Cortex of kidney (tissue), 1 donor: ENCODE measurements around the gene POTEF.
"Not testable (repeated sequence)": the region's sequence is repeated elsewhere in the genome, so short reads cannot be mapped to it uniquely, and the experiment has no call there.

Experiments used
- DNase-seq: peaks from one replicate; lab custom pipeline; 2025; lab: John Stamatoyannopoulos, UW

Gene POTEF

DNA sequence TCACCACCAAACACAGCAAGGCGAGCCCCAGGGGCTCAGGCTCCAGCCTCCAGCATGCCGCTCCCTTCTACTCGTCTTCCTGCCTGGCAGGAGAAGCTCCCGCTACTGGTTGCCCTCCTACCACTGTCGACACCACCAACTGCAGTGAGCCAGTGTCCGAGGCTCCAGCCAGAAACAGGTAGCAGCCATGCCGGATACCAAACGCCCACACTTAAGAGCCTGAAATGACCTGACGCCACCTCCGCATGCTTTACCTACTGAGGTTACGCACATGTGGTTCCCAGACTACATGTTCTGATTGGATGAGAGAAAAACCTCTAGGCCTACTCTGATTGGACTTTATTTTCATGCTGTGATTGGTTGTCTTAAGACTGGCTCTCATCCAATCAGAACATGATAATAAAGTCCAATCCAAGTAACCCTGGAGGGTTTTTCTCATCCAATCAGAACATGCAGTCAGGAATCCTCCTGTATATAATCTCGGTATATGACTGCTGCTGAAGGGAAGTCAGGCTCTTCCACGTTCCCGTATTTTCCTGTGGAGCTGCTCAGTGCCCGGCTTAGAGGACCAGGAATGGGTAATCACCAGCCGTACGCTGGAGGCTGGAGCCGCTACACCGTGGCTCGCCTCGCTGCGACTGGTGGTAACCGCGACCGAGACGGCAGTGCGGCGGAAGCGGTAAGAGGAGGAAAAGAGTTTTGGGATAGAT is at the start of gene POTEF:
POTEF (minus strand) TSS at position 103 of the 710 bp plus-strand sequence. CDS start 8,707 bp downstream, outside the sequence.
- not testable (repeated sequence) for DNase-seq

DNA sequence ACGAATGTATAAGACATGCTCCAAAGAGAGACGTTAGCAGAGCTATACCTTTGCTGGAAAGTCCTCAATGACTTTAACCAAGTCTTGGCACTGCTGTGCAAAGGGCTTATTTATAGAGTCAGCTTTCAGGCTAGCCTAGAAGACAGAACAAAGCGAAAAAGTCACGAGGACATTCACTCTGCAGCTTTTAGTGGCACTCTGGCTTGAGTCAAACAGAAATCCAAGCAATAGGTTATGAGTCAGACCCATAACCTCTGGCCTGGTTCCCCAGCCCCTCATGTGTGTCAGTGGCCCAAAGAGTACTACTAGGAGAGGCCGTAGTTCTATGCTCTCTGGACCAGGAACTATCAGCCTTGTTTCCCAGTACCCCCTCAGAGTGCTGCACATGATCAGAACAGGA is 45.8 kb upstream of the POTEF start:
- DNase-seq: not testable (repeated sequence)

DNA sequence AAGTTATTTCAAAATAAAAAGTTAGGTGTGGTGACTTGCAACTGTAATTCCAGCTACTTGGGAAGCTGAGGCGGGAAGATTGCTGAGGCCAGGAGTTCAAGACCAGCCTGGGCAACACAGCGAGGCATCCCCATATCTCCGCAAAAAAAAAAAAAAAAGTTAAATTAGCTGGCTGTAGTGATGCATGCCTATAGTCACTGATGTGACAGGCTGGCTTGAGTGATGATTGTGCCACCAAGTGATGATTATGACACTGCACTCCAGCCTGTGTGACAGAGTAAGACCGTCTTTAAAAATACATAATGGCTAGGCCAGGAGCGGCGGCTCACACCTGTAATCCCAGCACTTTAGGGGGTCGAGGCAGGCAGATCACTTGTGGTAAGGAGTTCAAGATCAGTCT is 40.9 kb upstream of the POTEF start:
- DNase-seq: no peak

DNA sequence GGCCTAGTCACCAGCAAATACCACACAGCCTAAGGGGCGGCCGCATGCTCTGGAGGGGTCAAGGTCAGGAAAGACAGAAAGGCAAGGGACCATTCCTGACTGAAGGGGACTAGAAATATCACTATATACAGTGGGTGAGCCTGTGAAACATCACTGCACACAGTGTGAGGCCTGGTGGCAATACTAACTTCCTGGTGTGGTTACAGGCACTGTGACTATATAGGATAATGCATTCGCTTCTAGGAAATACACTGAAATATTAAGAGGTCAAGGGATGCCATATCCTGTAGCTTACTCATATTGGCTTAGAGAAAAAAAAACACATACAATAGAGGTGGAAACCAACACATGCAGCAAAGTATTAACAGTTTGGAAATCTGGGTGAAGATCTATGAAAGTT is 40.1 kb upstream of the POTEF start:
- not testable (repeated sequence) for DNase-seq

DNA sequence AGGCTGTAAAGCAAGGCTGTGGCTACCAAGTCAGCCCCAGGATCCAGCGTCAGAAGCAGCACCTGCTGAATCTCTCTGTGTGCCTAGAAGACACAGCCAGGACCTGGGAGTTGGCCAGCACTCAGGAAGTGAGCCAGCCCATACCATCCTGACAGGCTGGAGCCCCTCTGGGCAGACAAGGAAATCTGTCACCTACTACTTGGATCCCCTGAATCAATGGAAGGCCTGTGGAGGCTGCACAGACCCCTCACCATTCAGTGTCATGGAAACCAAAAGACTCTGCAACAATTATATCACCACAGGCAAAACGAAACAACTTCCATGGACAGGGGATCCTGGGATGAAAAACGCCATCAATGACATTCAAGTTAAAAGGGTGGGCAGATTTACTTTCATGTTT is 37.6 kb upstream of the POTEF start:
- not testable (repeated sequence) for DNase-seq

DNA sequence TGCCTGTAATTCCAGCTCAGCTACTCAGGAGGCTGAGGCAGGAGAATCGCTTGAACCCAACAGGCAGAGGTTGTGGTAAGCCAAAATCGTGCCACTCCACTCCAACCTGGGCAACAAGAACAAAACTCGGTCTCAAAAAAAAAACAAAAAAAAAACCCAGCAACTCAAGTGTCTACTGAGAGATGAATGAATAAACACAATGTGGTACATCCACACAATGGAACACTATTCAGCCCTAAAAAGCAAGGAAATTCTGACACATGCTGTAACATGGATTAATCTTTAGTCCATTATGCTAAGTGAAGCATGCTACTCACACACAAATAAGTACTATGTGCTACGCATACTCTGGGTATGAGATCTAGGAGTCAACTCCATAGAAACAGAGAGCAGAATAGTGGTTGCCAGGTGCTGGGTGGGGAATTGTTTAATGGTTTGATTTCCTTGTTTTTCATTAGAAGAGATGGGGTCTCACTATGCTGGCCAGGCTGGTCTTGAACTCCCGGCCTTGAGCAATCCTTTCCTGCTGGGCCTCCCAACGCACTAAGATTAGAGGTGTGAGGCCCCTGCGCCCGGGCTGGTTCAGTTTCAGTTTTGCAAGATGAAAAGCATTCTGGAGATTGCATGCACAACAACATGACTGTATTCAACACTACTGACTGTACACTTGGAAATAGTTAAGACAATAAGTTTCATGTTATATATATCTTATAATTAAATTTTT is 36.4 kb upstream of the POTEF start:
- no peak for DNase-seq

DNA sequence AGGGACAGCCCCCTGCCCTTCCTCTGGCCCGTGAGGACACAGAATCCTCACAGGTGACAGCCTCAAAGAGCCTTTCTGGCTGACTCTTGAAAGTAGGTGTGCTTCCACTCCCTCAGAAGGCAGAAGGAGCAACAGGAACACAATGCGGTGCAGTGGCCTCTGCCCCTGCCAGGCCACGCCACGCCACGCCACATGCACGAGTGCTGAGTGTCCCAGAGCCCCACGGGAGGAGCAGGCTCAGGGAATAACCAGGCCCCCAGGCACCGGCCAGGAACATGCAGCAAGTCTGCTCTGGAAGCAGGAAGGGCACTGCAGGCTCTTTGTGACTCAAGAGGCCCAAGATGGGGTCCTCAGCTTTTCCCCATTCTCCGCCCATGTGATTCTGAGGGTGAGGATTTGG is 33.9 kb upstream of the POTEF start:
- DNase-seq: no peak

DNA sequence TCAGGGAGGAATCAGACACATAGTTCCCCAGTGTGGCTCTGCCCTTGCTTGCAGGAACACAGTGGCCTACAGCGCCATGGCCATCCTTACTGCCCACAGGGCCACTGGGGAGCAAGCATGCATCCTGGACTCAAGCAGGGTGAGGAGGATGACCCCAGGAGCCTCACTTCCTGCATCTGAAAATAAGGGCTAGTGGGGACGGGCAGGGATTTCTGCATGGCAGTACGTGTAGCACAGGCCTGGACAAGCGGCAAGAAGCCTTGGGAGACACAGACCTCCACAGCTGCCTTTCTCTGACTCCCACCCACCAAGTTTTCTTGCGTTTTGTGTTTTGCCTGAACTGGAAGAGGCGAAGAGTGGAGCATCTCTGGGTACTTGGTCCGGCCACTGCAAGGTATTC is 33.5 kb upstream of the POTEF start:
- DNase-seq: not testable (repeated sequence)

DNA sequence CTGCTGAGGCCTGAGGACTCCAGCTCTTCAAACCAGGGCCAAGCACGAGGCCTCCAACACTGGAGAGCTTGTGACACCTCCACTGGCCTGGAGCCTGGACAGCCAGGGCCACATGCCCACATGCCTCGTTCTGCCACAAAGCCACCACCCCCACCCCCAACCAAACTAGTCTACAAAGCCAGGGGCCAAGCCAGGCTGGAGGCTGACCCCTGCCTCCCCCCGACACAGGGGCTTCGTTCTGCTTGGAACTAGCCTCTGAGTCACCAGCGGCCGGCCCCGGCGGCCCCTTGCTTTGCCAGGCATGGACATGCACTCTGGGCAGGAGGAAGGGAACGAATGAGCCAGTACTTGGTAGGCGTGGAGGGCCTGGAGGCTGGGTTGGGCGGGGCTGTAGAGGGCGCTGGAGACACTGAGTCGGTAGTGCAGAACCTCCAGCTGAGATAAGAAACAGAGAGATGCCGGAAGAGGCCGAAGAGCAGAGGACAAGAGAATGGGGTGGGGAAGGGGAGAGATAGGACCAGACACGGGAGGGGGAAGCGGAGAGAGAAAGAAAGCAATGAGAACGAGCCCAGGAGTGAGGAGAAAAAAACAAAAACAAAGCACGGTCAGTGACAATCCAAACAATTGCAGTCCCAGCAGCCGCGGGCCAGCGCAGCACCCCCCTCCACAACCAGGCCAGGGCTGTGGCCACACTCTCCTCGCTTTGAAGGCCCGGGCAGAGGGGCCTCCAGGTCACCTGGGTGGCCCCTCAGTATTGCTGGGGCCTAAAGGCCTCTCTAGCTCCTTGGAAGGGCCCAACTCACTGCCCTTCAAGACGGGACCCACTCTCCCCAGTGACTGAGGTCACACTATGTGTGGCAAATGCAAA is 32.0 kb upstream of the POTEF start:
- DNase-seq: not testable (repeated sequence)

DNA sequence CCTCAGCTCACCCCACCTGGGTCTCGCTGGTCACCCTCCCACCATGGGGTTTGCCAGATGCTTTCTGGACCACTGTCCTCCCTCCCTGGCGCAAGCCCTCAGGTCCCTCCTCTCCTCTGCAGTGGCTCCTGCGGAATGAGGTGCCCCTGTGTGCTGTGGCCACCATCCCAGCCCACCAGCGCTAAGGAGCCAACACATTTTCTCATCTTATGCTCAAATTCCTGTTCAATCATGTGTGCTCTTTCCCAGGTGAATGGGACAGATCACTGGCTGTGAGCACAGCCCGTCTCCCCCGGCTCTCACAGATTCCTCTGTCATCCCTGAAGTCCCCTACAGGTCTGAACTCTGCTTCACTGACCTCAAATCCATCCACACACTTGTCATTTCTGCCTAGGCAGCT is 31.1 kb upstream of the POTEF start:
- DNase-seq: no peak

DNA sequence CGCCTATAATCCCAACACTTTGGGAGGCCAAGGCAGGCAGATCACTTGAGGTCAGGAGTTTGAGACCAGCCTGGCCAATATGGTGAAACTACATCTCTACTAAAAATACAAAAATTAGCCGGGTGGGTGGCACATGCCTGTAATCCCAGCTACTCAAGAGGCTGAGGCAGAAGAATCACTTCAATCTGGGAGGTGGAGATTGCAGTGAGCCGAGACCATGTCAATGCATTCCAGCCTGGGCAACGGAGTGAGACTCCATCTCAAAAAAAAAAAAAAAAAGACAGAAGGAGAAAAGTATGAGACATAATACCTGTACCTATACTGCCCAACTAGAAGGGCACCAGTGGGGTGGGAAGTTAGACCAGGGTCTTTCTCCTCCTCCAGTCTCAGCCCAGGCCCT is 30.4 kb upstream of the POTEF start:
- DNase-seq: not testable (repeated sequence)

DNA sequence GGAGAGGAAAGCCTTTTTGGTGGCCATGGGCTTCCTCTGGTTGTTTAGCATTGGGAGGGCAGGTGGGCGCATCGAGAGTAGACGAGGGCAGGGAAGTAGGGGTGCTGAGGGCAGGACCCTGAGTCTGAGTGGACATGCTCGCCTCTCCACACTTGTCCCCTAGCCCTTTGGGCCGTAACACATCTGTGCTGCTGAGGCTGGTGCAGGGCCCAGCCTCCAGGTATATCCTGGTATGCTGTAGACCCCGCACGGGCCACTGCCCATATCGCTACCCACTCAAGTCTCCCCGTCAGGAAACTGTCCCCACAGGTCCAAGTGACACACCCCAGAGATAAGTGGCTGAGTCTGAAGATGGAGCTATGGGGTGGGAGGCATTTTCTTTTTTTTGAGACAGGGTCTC is 29.6 kb upstream of the POTEF start:
- DNase-seq: no peak

DNA sequence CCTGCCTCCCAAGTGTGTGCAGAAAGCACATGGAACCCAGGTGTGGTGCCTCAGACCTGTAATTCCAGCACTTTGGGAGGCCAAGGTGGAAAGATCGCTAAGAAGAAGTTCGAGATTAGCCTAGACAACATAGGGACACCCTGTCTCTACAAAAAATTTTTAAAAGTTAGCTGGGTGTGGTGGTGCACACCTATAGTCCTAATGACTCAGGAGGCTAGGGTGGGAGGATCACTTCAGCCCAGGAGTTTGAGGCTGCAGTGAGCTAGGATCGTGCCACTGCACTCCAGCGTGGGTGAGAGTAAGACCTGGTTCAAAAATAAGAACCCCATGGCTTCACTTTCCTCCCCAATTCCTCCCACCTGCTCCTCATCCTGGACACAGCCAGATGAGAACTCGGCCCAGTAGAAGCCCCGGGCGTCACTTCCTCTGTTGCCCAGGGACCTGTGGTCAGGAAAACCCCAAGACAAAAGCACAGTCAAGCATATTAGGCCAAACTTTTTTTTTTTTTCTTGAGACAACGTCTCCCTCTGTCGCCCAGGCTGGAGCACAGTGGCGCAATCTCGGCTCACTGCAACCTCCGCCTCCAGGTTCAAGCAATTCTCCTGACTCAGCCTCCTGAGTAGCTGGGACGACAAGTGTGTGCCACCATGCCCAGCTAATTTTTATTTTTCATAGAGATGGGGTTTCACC is 28.9 kb upstream of the POTEF start:
- DNase-seq: not testable (repeated sequence)

DNA sequence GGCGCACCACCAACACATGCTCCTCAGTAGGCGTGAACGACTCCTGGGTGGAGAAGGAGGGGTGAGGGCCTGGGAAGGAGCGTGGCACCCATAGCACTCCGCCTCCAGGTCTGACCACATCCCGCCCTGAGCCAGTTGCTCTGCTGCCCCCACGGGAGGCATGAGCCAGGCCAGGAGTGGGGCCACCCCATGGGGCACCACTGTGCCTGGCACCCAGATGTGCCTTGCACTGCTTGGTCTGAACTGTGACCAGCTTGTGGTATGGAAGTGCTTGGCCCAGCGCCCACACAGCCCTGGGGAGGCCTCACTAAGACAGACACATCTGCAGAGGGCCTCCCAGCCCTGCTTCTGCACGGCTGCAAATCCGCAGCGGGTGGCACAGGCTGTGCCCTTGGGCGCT is 28.3 kb upstream of the POTEF start:
- DNase-seq: not testable (repeated sequence)

DNA sequence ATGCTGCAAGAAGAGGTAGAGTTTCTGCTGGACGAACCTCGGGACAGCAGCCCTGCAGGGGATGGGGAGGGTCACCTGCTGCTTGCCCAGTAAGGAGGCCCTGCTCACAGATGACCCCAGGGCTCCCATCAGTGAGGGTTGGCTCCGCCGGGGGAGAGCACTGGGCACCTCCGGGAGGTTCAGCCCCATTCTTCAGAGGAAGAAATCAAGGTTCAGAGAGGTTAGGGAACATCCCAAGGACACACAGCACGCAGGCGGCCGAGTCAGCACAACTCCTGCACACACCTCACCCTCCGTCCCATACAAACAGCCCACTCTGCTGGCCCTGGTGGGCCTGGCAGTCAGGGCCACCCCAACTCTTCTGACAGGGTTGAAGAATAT is 27.6 kb upstream of the POTEF start:
- DNase-seq: no peak

DNA sequence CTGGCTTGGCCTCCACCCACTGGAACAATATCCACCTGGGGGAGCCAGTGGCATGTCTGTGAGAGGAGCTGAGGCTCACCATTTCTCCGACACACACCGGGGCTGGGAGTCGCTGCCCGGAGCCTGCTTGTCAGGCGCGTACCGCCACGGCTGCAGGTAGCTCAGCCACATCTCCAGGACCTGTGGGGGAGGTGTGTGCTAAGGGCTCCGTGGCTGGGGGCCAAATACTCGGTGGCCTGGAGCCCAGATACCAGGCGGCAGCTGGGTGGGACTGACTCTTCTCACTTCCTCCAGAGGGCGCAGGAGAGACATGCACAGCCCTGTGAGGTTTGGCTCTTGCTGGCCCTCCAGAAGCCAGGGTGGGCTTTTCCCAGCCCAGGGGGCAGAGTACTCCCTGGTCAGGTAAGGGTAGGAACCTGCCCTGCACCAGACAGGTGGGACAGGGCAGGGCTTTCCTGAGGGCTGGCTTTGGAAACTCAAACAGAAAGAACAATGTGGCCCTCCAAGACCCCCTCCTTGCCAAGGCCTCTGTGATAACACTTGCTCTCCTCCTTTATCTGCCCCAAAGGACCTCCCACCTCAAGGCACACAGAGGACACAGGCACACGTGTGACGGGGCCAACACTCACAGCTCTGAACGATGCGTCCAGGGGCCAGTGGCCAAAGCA is 27.1 kb upstream of the POTEF start:
- not testable (repeated sequence) for DNase-seq

DNA sequence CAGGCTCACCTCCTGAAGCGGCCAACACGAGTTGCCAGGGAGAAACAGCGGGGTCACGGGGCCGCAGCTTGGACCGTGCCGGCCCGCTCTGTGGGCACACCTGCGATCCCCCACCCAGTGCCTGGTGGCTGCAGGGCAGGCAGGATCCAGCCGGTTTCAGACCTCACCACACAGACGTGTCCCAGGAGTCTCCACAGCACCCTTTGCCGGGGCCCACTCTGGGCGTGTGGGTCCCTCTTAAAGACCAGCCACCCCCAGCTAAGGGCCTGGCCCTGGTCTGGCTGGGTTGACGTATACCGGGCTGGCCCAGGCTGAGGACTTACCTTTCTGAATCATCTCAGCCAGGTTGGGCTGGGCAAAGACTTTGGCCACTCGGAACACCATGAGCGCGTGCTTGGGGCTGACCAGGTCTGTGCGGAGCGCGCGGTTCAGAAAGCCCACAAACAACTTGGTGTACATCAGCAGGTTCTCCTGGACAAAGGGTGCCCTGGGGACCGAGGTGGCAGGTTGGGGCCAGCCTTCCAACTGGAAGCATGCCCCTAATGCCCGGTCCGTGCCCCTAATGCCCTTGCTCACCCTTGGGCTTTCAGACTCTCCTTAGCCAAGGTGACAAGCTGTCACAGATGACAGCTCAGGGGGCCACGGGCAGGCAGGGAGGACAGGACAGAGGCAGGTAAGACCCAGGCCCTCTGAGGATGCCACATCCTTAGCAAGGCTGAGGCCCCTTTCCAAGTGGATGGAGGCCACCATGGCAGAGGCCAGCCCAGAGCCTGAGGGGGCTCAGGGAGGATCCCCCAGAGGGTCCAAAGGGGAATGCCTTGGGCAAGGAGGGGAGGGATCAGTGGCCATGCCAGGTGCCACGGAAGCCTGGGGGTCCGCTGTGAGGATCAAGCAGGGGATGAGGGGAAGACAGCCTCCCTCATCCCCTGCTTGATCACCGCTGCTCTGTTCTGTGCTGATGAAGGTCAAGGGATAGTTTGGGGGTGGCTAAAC is 26.0 kb upstream of the POTEF start:
- DNase-seq: no peak

DNA sequence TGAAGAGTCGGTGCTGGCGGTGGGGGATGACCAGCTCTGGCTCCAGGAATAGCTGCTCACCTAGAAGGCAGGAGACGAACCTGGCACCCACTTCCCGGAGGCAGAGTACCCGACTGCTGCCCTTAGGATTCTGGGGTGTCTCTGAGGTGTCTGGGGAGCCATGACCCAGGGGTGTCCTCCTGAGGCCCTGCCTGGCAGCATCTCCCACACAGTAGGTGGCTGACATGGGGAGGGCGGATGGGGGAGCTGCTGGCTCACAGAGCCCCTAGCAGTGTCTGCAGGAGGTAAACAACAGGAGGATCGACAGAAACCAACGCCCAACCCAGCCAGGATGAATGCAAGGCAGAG is 25.4 kb upstream of the POTEF start:
- DNase-seq: not testable (repeated sequence)

DNA sequence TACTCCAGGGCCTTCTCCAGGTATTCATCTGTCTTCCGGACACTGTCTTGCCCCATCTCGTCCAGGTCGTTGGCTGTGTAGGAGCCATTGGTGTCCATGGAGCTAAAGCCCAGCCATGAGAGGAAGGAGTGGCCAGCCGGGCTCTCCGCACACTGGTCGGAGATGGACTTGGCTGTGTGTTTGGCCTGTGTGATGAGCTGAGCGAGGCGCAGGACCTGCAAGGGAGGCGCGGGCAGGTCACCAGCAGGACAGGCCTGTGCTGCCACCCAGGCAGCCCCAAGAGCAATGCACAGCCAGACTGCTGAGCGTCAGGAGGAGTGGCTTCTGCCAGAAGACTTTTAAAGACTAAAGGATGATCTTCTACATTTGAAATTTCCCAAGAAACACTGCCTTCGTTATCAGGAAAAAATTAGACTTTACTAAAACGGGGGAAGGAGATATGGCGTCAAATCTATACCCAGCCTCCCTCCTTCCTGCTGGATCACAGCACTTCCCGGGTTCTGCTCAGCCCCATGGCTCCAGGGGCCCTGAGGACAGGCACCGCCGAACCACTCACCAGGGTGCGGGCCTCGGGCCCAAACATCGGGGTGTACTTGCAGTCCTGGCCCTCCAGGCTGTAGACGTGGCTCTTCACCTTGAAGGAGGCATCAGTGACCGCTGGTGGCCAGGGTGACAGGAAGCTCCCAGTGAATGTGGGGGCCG is 24.9 kb upstream of the POTEF start:
- DNase-seq: not testable (repeated sequence)
